SK-N-SH (cell line): Measurements from ENCODE around the gene FAM72C. TPM values are rescaled to one million over a fixed set of nuclear protein-coding genes. Genes with fewer than 3 reads are reported as not detected.
"Not testable (repeated sequence)": the region's sequence is repeated elsewhere in the genome, so short reads cannot be mapped to it uniquely, and the experiment has no call there.

Source experiments
- CTCF ChIA-PET: fragments of 300-600, 350-600 bp; formaldehyde crosslinking; extraction: SDS; loops from one replicate; lab custom pipeline; 2021; lab: Yijun Ruan, JAX
- POLR2A ChIA-PET: fragments of 350-600 bp; sonication (Branson Sonifier 250); formaldehyde crosslinking; extraction: SDS; loops from one replicate; lab custom pipeline; 2020; ENCODE audit warnings: antibody characterized with exemption, inconsistent platforms; lab: Yijun Ruan, JAX
- DNase-seq: peaks from one replicate; pipeline ENCODE4 v3.0.0; 2012
- H2AFZ ChIP-seq: fragments of 200-600 bp; sonication (generic); 2 replicates; pipeline ENCODE4 v1.8.1; 2016; ENCODE audit warnings: antibody characterized with exemption, mild to moderate bottlenecking, low read depth
- H3F3A ChIP-seq: fragments of 200-600 bp; sonication (generic); replicated peaks from 2 replicates; pipeline ENCODE3; 2016; ENCODE audit warnings: antibody characterized with exemption, mild to moderate bottlenecking; ENCODE audit not compliant: insufficient read depth
- H3K27ac ChIP-seq, 2 experiments: fragments of 200-500 bp in 1 of 2; fragments of 200-600 bp in 1 of 2; sonication (Bioruptor generic) in 1 of 2; sonication (generic), shearing (Covaris generic) in 1 of 2; 2 replicates each; pipeline versions ENCODE4 v1.5.1 to v1.6.1; 2014 to 2016; ENCODE audit warnings: low read depth in 2 of 2, inconsistent platforms in 1 of 2, low read length in 1 of 2, mild to moderate bottlenecking in 1 of 2, mixed read lengths in 1 of 2
- H3K27me3 ChIP-seq: fragments of 200-600 bp; sonication (generic), shearing (Covaris generic); 2 replicates; pipeline ENCODE4 v1.6.1; 2016; ENCODE audit warnings: mixed run types; ENCODE audit not compliant: insufficient read depth
- H3K36me3 ChIP-seq, 2 experiments: fragments of 200-500 bp in 1 of 2; fragments of 200-600 bp in 1 of 2; sonication (Bioruptor generic) in 1 of 2; sonication (generic) in 1 of 2; replicated peaks in 1 of 2; 2 replicates each; pipeline versions ENCODE3 to v1.5.1; 2014 to 2016; ENCODE audit warnings: low read length in 1 of 2, mild to moderate bottlenecking in 1 of 2; ENCODE audit not compliant: insufficient read depth in 2 of 2, control insufficient read depth in 1 of 2
- H3K4me1 ChIP-seq, 2 experiments: fragments of 200-500 bp in 1 of 2; fragments of 200-600 bp in 1 of 2; sonication (Bioruptor generic) in 1 of 2; sonication (generic), shearing (Covaris generic) in 1 of 2; 2 replicates each; pipeline versions ENCODE4 v1.5.1 to v1.6.1; 2014 to 2016; ENCODE audit warnings: low read depth in 1 of 2, low read length in 1 of 2, mixed run types in 1 of 2; ENCODE audit not compliant: insufficient read depth in 2 of 2, control insufficient read depth in 1 of 2
- H3K4me2 ChIP-seq: fragments of 200-600 bp; sonication (generic), shearing (Covaris generic); 2 replicates; pipeline ENCODE4 v1.6.1; 2017; ENCODE audit warnings: mixed run types
- H3K4me3 ChIP-seq, 2 experiments: fragments of 200-500 bp in 1 of 2; fragments of 200-600 bp in 1 of 2; sonication (Bioruptor generic) in 1 of 2; sonication (generic), shearing (Covaris generic) in 1 of 2; 2 replicates each; pipeline versions ENCODE4 v1.5.1 to v1.8.1; 2014 to 2016; ENCODE audit warnings: low read depth in 2 of 2, inconsistent platforms in 1 of 2, low read length in 1 of 2, mild to moderate bottlenecking in 1 of 2, mixed read lengths in 1 of 2, moderate library complexity in 1 of 2
- H3K79me2 ChIP-seq: fragments of 200-600 bp; sonication (generic); 2 replicates; pipeline ENCODE4 v1.8.1; 2017; ENCODE audit warnings: mild to moderate bottlenecking; ENCODE audit not compliant: insufficient read depth
- H3K9ac ChIP-seq: fragments of 200-600 bp; sonication (generic); 2 replicates; pipeline ENCODE4 v1.6.1; 2017; ENCODE audit warnings: mixed run types
- H3K9me2 ChIP-seq: fragments of 200-600 bp; sonication (generic); 2 replicates; pipeline ENCODE4 v1.6.1; 2017; ENCODE audit warnings: mixed run types
- H3K9me3 ChIP-seq: fragments of 200-600 bp; sonication (generic); 2 replicates; pipeline ENCODE4 v1.6.1; 2017; ENCODE audit warnings: mixed run types, mild to moderate bottlenecking, moderate library complexity
- H4K20me1 ChIP-seq: fragments of 200-600 bp; sonication (generic); 2 replicates; pipeline ENCODE4 v1.6.1; 2017; ENCODE audit warnings: mild to moderate bottlenecking, mixed run types; ENCODE audit not compliant: insufficient read depth
- WGBS: methylation state at CpG from one replicate; pipeline ENCODE4 v1.1.6; 2017; ENCODE audit warnings: low lambda C conversion rate; 5-methylcytosine and 5-hydroxymethylcytosine counted together
- polyA plus RNA-seq, 3 experiments: library from polyadenylated mRNA; depleted of rRNA; stranded (reverse); fragments of >200 nt; gene quantifications; 2 replicates each; pipeline ENCODE4 v1.2.3, GENCODE V29; 2012

The FAM72C gene
- 2.3 and 2.4 TPM in 2 replicates for polyA plus RNA-seq (2012; rRNA removed)
- polyA plus RNA-seq (2012; cell fraction: cytosol; rRNA removed): 2.7 and 3.3 TPM in 2 replicates
- 1.8 and 2.0 TPM in 2 replicates for polyA plus RNA-seq (2012; cell fraction: nucleus; rRNA removed)

GRCh38 chr1:143971924-143972700 lies at the start of gene FAM72C:
Gene FAM72C, minus strand, starts transcription at chr1:143971986. Its CDS starts 845 bp downstream, at chr1:143971141.
- H3K9ac ChIP-seq, H3K4me2 ChIP-seq, H3K4me1 ChIP-seq, H3K4me3 ChIP-seq, POLR2A ChIA-PET, DNase-seq, H3K79me2 ChIP-seq, H4K20me1 ChIP-seq, H3F3A ChIP-seq, H3K9me3 ChIP-seq, H3K9me2 ChIP-seq, CTCF ChIA-PET, H3K27ac ChIP-seq, H3K36me3 ChIP-seq, H3K27me3 ChIP-seq, H2AFZ ChIP-seq: not testable (repeated sequence)
- no CpG with 5 or more reads among the region's 48 CpGs for WGBS

- H3K79me2 ChIP-seq, DNase-seq, H3K4me1 ChIP-seq, H3K36me3 ChIP-seq, H3K4me3 ChIP-seq, H3K4me2 ChIP-seq, H4K20me1 ChIP-seq, H3K27me3 ChIP-seq, H3F3A ChIP-seq, CTCF ChIA-PET, H3K27ac ChIP-seq, H3K9ac ChIP-seq, H3K9me3 ChIP-seq, POLR2A ChIA-PET, H3K9me2 ChIP-seq, H2AFZ ChIP-seq: not testable (repeated sequence)
- whole genome bisulfite sequencing: no CpG with 5 or more reads among the region's 3 CpGs
Observed at GRCh38 chr1:144020001-144020738, 48.4 kb upstream of the FAM72C start.

GRCh38 chr1:144019101-144019500 lies 47.3 kb upstream of the FAM72C start:
- H3K9me3 ChIP-seq, H3K27ac ChIP-seq, H3K4me1 ChIP-seq, H4K20me1 ChIP-seq, H3K79me2 ChIP-seq, H3F3A ChIP-seq, H3K9ac ChIP-seq, H3K36me3 ChIP-seq, H3K4me2 ChIP-seq, CTCF ChIA-PET, H3K4me3 ChIP-seq, DNase-seq, POLR2A ChIA-PET, H3K9me2 ChIP-seq, H2AFZ ChIP-seq, H3K27me3 ChIP-seq: not testable (repeated sequence)
- no CpG with 5 or more reads among the region's 2 CpGs for WGBS

- H3K9ac ChIP-seq, H3K27ac ChIP-seq, H3K36me3 ChIP-seq, H3K27me3 ChIP-seq, CTCF ChIA-PET, H4K20me1 ChIP-seq, H3K4me3 ChIP-seq, H3F3A ChIP-seq, H2AFZ ChIP-seq, POLR2A ChIA-PET, H3K9me3 ChIP-seq, H3K9me2 ChIP-seq, H3K4me2 ChIP-seq, DNase-seq, H3K79me2 ChIP-seq, H3K4me1 ChIP-seq: not testable (repeated sequence)
- WGBS: no CpG with 5 or more reads among the region's 8 CpGs
Observed at GRCh38 chr1:144015180-144015966, 43.6 kb upstream of the FAM72C start.

GRCh38 chr1:144014528-144014927 lies 42.7 kb upstream of the FAM72C start:
- H3K27me3 ChIP-seq, H3K4me2 ChIP-seq, CTCF ChIA-PET, POLR2A ChIA-PET, H3K9me2 ChIP-seq, H3K4me3 ChIP-seq, H3K79me2 ChIP-seq, H4K20me1 ChIP-seq, H3K36me3 ChIP-seq, H3K27ac ChIP-seq, H3K9me3 ChIP-seq, DNase-seq, H2AFZ ChIP-seq, H3K9ac ChIP-seq, H3F3A ChIP-seq, H3K4me1 ChIP-seq: not testable (repeated sequence)
- WGBS: no CpG with 5 or more reads among the region's 3 CpGs

- H3K4me2 ChIP-seq, H3K9ac ChIP-seq, H3K9me3 ChIP-seq, DNase-seq, H3K4me3 ChIP-seq, H2AFZ ChIP-seq, H3K27me3 ChIP-seq, H3K36me3 ChIP-seq, H3K4me1 ChIP-seq, H3K79me2 ChIP-seq, POLR2A ChIA-PET, CTCF ChIA-PET, H3K27ac ChIP-seq, H4K20me1 ChIP-seq, H3F3A ChIP-seq, H3K9me2 ChIP-seq: not testable (repeated sequence)
- no CpG with 5 or more reads among the region's 4 CpGs for WGBS
Observed at GRCh38 chr1:144014121-144014520, 42.3 kb upstream of the FAM72C start.
